ENCODE data around the gene OAS2.

GRCh38 chr12:113027726-113028125 is 49.4 kb downstream of the OAS2 start:
- TF ChIP-seq EZH2 (IDR thresholded peaks at IDR 0.05; ENCODE audit: insufficient read depth, low read length) = no peak
- no peak for TF ChIP-seq CTCF (IDR thresholded peaks at IDR 0.05; ENCODE audit: insufficient read depth, low read depth, low read length)
